SU-DHL-6 (cell line): Measurements from ENCODE around the gene UBASH3B.

ENCODE experiments used
- EZH2phosphoT487 ChIP-seq: fragments of 200-600 bp; sonication (generic), shearing (Covaris generic); conservative IDR thresholded peaks from 2 replicates; pipeline ENCODE4 v1.6.1; 2018; ENCODE audit warnings: mild to moderate bottlenecking, antibody characterized with exemption, low read length, moderate library complexity, mixed read lengths
- TF ChIP-seq, protein P1 (sequence below): fragments of 200-600 bp; sonication (generic); IDR thresholded peaks from one replicate; pipeline ENCODE4 v1.5.1; 2017; ENCODE audit warnings: antibody characterized with exemption, mild to moderate bottlenecking, low read length, moderate library complexity; ENCODE audit not compliant: insufficient read depth, poor library complexity, severe bottlenecking

DNA sequence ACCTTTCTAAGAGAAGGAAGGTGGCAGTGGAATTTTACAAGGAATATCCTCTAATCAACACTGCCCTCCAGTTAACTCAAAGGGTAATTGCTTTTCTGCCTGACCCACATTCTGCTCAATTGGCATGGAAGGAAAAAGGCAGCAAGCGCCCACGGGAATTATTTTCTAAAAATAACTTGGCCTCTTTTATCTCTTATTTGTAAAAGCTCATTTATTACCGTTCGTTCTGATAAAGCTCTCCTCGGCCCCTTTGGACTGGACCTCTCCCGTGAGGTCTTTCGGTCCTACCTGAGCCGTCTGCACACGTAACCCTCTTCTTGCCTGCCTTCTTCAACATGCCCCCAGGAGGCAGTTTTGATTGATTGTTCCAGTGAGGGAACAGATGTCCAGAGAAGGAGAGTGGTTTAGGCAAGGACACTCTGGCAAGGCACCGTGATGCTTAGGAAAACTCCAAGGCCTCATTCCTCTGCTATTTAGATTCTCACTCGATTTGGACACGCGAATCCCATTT is 129.6 kb downstream of the UBASH3B start:
- TF ChIP-seq, protein P1, sequence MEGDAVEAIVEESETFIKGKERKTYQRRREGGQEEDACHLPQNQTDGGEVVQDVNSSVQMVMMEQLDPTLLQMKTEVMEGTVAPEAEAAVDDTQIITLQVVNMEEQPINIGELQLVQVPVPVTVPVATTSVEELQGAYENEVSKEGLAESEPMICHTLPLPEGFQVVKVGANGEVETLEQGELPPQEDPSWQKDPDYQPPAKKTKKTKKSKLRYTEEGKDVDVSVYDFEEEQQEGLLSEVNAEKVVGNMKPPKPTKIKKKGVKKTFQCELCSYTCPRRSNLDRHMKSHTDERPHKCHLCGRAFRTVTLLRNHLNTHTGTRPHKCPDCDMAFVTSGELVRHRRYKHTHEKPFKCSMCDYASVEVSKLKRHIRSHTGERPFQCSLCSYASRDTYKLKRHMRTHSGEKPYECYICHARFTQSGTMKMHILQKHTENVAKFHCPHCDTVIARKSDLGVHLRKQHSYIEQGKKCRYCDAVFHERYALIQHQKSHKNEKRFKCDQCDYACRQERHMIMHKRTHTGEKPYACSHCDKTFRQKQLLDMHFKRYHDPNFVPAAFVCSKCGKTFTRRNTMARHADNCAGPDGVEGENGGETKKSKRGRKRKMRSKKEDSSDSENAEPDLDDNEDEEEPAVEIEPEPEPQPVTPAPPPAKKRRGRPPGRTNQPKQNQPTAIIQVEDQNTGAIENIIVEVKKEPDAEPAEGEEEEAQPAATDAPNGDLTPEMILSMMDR, result no peak
- no peak for TF ChIP-seq EZH2phosphoT487
